ENCODE results near the gene AKT1.

DNA sequence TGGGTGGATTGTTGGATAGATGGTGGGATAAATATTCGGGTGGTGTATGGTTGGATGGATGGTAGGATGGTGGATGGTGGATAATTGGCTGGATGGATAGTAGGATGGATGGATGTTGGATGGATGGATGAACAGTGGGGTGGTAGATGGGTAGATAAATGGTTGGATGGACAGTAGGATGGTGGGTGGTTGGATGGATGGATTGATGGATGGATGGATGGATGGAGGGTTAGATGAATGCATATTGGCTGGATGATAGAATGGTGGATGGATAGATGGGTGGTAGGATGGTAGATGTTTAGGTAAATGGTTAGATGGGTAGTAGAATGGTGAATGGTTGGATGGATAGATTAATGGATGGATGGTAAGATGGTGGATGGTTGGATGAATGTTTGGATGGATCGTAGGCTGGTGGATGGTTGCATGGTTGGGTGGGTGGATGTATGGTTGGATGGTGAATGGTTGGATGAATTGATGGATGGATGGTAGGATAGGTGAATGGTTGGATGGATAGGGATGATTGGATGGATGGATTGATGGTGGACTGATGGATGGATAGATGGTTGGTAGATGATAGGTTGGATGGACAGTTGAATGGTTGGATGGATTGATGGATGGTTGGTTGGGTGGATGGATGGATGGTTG, 28.9 kb upstream of the AKT1 start:
- TF ChIP-seq, protein P1, sequence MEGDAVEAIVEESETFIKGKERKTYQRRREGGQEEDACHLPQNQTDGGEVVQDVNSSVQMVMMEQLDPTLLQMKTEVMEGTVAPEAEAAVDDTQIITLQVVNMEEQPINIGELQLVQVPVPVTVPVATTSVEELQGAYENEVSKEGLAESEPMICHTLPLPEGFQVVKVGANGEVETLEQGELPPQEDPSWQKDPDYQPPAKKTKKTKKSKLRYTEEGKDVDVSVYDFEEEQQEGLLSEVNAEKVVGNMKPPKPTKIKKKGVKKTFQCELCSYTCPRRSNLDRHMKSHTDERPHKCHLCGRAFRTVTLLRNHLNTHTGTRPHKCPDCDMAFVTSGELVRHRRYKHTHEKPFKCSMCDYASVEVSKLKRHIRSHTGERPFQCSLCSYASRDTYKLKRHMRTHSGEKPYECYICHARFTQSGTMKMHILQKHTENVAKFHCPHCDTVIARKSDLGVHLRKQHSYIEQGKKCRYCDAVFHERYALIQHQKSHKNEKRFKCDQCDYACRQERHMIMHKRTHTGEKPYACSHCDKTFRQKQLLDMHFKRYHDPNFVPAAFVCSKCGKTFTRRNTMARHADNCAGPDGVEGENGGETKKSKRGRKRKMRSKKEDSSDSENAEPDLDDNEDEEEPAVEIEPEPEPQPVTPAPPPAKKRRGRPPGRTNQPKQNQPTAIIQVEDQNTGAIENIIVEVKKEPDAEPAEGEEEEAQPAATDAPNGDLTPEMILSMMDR (IDR thresholded peaks at IDR 0.05), result no peak
- no peak for TF ChIP-seq POLR2A (IDR thresholded peaks at IDR 0.05)
